Tibial nerve (tissue), 3 donors: Measurements from ENCODE around the gene PIEZO2.

Experiments used
- POLR2A ChIP-seq, 2 donors: fragments of 450-650 bp; IDR thresholded peaks; one replicate each; pipeline ENCODE4 v1.6.1; 2017; ENCODE audit warnings: antibody characterized with exemption in 2 of 2, mild to moderate bottlenecking in 2 of 2, moderate library complexity in 2 of 2
- TF ChIP-seq, protein P1 (sequence below), 5 experiments: fragments of 200-600 bp in 3 of 5; fragments of 450-650 bp in 2 of 5; sonication (generic) in 3 of 5; IDR thresholded peaks; one replicate each; pipeline ENCODE4 v1.5.1; 2016 to 2019; ENCODE audit warnings: antibody characterized with exemption in 5 of 5, mild to moderate bottlenecking in 3 of 5, moderate library complexity in 2 of 5

DNA sequence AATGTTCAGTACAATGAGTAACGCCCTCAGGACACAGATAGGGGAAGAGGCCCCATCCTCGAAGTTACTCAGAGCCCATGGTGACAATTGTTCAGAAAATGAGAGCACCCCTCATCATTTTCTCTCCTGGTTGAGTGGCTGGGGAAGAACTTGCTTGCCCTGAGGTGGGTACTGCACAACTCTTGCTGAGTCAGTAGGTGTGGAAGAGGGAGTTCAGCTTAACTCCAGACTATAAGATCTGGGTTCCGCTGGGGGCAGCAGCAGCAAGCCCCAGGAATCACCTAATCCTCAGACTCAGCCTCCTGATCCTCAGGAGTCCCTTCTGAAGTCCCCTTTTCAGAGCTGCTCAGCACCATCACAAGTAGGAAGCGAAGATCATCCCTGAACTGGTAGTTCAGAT, 123.7 kb downstream of the PIEZO2 start:
- no peak for TF ChIP-seq POLR2A (IDR thresholded peaks at IDR 0.05)
- TF ChIP-seq, protein P1, sequence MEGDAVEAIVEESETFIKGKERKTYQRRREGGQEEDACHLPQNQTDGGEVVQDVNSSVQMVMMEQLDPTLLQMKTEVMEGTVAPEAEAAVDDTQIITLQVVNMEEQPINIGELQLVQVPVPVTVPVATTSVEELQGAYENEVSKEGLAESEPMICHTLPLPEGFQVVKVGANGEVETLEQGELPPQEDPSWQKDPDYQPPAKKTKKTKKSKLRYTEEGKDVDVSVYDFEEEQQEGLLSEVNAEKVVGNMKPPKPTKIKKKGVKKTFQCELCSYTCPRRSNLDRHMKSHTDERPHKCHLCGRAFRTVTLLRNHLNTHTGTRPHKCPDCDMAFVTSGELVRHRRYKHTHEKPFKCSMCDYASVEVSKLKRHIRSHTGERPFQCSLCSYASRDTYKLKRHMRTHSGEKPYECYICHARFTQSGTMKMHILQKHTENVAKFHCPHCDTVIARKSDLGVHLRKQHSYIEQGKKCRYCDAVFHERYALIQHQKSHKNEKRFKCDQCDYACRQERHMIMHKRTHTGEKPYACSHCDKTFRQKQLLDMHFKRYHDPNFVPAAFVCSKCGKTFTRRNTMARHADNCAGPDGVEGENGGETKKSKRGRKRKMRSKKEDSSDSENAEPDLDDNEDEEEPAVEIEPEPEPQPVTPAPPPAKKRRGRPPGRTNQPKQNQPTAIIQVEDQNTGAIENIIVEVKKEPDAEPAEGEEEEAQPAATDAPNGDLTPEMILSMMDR (IDR thresholded peaks at IDR 0.05), result no peak
